ENCODE data around the gene KRTAP10-12. TPM values are rescaled to one million over a fixed set of nuclear protein-coding genes. Genes with fewer than 3 reads are reported as not detected.

The KRTAP10-12 gene
- total and polyA plus RNA-seq, 2 experiments from 2014 or later: not detected

DNA sequence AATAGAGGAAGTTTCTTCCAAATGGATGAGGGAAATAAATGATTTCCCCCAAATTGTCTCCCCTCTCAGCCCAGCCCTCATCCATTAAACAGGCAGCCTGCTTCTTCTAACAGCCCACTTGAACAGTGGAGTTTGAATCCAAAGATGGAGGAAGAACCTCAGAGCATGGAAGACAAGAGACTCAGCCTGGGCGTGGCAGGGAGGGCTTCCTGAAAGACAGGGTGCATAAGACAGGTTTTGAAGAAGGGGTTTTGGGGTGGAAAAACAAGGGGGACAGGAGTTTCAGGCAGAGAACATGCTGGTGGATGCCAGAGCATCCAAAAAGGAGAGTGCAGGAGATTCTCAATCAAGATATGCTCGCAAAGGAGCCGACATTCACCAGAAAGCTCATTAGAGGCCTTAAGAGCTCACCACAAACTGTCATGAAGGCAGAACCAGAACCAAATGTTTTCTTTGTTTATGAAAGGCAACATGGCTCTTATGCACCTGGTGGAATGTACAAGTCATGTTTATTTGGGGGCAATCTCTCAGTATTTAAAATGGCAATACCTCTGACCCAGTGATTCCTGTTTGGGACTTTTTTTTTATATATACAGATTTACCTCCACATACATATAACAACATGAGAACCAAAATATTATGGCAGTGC is 40.9 kb downstream of the KRTAP10-12 start:
- Histone ChIP-seq H3K4me3 (no peak overlapping the region), H3K9me2 (replicated peaks; ENCODE audit: insufficient read depth) (no peaks in the 10 kb centered on the region), H3K79me2 (no peaks in the 10 kb centered on the region), H3K4me2 (no peak overlapping the region), H3K4me1 (ENCODE audit: insufficient read depth) (no peaks in the 10 kb centered on the region), H3K27ac (no peak overlapping the region), H3K36me3 (replicated peaks; ENCODE audit: insufficient read depth, low read depth) (no peaks in the 10 kb centered on the region), H3K9me3 (ENCODE audit: low read depth) (no peaks in the 10 kb centered on the region), H3K27me3 (no peaks in the 10 kb centered on the region), H4K20me1 (ENCODE audit: insufficient read depth, poor library complexity, severe bottlenecking) (no peaks in the 10 kb centered on the region), H2AFZ (no peak overlapping the region)
- 81% methylated on average over 3 of the region's 3 CpGs for WGBS (ENCODE audit: low lambda C conversion rate, missing lambda C conversion rate)
- DNase-seq (ENCODE audit: low spot score): no peak
- TF ChIP-seq EZH2phosphoT487 (IDR thresholded peaks at IDR 0.05; ENCODE audit: low read depth, severe bottlenecking, unreplicated experiment) (no peak), EZH2 (IDR thresholded peaks at IDR 0.05; ENCODE audit: borderline replicate concordance) (no peak)
- TF ChIP-seq, protein P1, sequence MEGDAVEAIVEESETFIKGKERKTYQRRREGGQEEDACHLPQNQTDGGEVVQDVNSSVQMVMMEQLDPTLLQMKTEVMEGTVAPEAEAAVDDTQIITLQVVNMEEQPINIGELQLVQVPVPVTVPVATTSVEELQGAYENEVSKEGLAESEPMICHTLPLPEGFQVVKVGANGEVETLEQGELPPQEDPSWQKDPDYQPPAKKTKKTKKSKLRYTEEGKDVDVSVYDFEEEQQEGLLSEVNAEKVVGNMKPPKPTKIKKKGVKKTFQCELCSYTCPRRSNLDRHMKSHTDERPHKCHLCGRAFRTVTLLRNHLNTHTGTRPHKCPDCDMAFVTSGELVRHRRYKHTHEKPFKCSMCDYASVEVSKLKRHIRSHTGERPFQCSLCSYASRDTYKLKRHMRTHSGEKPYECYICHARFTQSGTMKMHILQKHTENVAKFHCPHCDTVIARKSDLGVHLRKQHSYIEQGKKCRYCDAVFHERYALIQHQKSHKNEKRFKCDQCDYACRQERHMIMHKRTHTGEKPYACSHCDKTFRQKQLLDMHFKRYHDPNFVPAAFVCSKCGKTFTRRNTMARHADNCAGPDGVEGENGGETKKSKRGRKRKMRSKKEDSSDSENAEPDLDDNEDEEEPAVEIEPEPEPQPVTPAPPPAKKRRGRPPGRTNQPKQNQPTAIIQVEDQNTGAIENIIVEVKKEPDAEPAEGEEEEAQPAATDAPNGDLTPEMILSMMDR (IDR thresholded peaks at IDR 0.05; ENCODE audit: poor library complexity): no peak

DNA sequence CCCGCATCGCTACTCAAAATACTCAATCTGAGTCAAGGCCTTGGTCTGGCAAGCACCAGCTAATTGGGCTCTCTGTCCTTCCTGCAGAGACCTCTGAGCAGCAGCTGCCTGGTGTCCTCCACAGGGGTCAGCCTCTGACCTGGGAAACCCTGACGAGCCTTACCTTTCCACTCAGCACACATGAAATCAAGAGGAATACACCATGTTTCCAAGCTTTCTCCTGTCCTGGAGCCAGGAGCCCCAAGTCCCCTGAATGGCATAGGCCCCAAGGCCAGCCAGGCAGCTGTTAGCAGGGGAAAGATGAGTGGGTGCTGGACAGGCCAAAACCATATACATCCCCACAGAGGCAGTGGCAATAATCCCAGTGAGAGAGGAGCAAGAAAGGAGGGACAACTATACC is 41.6 kb downstream of the KRTAP10-12 start:
- Histone ChIP-seq H3K9me3 (ENCODE audit: low read depth) (no peaks in the 10 kb centered on the region), H3K4me1 (ENCODE audit: insufficient read depth) (no peaks in the 10 kb centered on the region), H3K4me2 (no peak overlapping the region), H3K4me3 (no peak overlapping the region), H3K36me3 (replicated peaks; ENCODE audit: insufficient read depth, low read depth) (no peaks in the 10 kb centered on the region), H3K27ac (no peak overlapping the region), H2AFZ (no peak overlapping the region), H3K27me3 (no peaks in the 10 kb centered on the region), H3K79me2 (no peaks in the 10 kb centered on the region), H4K20me1 (ENCODE audit: insufficient read depth, poor library complexity, severe bottlenecking) (no peaks in the 10 kb centered on the region), H3K9me2 (replicated peaks; ENCODE audit: insufficient read depth) (no peaks in the 10 kb centered on the region)
- TF ChIP-seq EZH2phosphoT487 (IDR thresholded peaks at IDR 0.05; ENCODE audit: low read depth, severe bottlenecking, unreplicated experiment) (no peak), EZH2 (IDR thresholded peaks at IDR 0.05; ENCODE audit: borderline replicate concordance) (no peak)
- TF ChIP-seq, protein P1 (IDR thresholded peaks at IDR 0.05; ENCODE audit: poor library complexity): no peak
- WGBS (ENCODE audit: low lambda C conversion rate, missing lambda C conversion rate): 96% methylated on average over 3 of the region's 3 CpGs
- DNase-seq (ENCODE audit: low spot score): no peak

DNA sequence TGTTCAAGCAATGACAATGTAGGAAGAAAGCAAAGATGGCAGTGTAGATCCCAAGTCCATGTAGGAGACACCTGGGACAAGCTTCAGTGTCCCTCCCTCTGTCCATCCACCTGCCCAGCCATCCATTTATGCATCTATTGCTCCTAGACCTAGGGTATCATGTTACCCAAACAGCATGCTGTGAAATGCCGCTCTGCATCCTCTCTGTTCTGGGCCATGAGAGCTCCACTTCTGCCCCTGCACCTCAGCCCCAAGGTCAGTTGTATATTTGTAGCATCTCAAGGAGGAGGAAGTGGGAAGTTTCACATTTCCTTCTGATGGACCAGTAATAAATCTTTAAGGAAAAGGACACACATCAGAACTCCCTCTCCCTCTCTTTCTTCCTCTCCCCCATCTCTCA is 42.3 kb downstream of the KRTAP10-12 start:
- H3K79me2 ChIP-seq: no peaks in the 10 kb centered on the region

More for the DNA sequence above, 42.3 kb downstream of the KRTAP10-12 start:
- no peak for DNase-seq (ENCODE audit: low spot score)
- H2AFZ ChIP-seq: no peak overlapping the region
- H3K4me1 ChIP-seq (ENCODE audit: insufficient read depth): no peaks in the 10 kb centered on the region
- WGBS (ENCODE audit: low lambda C conversion rate, missing lambda C conversion rate): 91% methylated on average over 1 of the region's 1 CpG
- no peak overlapping the region for H3K4me2 ChIP-seq
- no peaks in the 10 kb centered on the region for H3K9me3 ChIP-seq (ENCODE audit: low read depth)
- TF ChIP-seq, protein P1 (IDR thresholded peaks at IDR 0.05; ENCODE audit: poor library complexity): no peak
- no peak for TF ChIP-seq EZH2 (IDR thresholded peaks at IDR 0.05; ENCODE audit: borderline replicate concordance)
- TF ChIP-seq EZH2phosphoT487 (IDR thresholded peaks at IDR 0.05; ENCODE audit: low read depth, severe bottlenecking, unreplicated experiment): no peak
- H3K36me3 ChIP-seq (replicated peaks; ENCODE audit: insufficient read depth, low read depth): no peaks in the 10 kb centered on the region
- H4K20me1 ChIP-seq (ENCODE audit: insufficient read depth, poor library complexity, severe bottlenecking): no peaks in the 10 kb centered on the region
- H3K27me3 ChIP-seq: no peaks in the 10 kb centered on the region
- no peaks in the 10 kb centered on the region for H3K9me2 ChIP-seq (replicated peaks; ENCODE audit: insufficient read depth)
- no peak overlapping the region for H3K27ac ChIP-seq
- H3K4me3 ChIP-seq: no peak overlapping the region
